Vagina (tissue), 2 donors: ENCODE data around the gene SORCS2. TPM values are rescaled to one million over a fixed set of nuclear protein-coding genes. Genes with fewer than 3 reads are reported as not detected.
A peak's percentile ranks its signal among the peaks of the same experiment; 100 is the strongest.

Experiments
- DNase-seq, 2 donors: peaks; one replicate each; pipeline ENCODE4 v3.0.0-alpha.2; 2017; ENCODE audit errors: extremely low spot score in 2 of 2
- H3K27ac ChIP-seq: fragments of 200-600 bp; sonication (generic); one replicate; pipeline ENCODE4 v1.5.1; 2019
- H3K27me3 ChIP-seq: fragments of 200-600 bp; sonication (generic); one replicate; pipeline ENCODE4 v1.5.1; 2019
- H3K36me3 ChIP-seq, 2 donors: fragments of 200-600 bp; sonication (generic); one replicate each; pipeline ENCODE4 v1.5.1; 2017 to 2019
- H3K4me1 ChIP-seq: fragments of 200-600 bp; sonication (generic); one replicate; pipeline ENCODE4 v1.5.1; 2019
- H3K4me3 ChIP-seq, 2 donors: fragments of 200-600 bp; sonication (generic); 1 replicate in 1 of 2; 2 replicates in 1 of 2; pipeline ENCODE4 v1.5.1; 2016 to 2019
- H3K9me3 ChIP-seq: fragments of 200-600 bp; sonication (generic); one replicate; pipeline ENCODE4 v1.5.1; 2019
- POLR2A ChIP-seq, 2 donors: fragments of 450-650 bp; IDR thresholded peaks; one replicate each; pipeline ENCODE4 v1.6.1; 2017; ENCODE audit warnings: antibody characterized with exemption in 2 of 2, mild to moderate bottlenecking in 2 of 2, moderate library complexity in 2 of 2
- POLR2AphosphoS5 ChIP-seq, 2 donors: sonication (generic); formaldehyde crosslinking; IDR thresholded peaks; one replicate each; pipeline ENCODE4 v1.9.0; 2017; ENCODE audit warnings: antibody characterized with exemption in 2 of 2, mild to moderate bottlenecking in 2 of 2, low read depth in 1 of 2; ENCODE audit not compliant: insufficient read depth in 1 of 2
- intact Hi-C: fragments of 100-400 bp; cut with DNase I; formaldehyde crosslinking; loops from one replicate; pipeline ENCODE4 v1.15.1; 2023
- total RNA-seq: library from RNA; depleted of rRNA; stranded (reverse); fragments of >200 nt; gene quantifications from one replicate; pipeline ENCODE4 v1.2.3, GENCODE V29; 2016
- TF ChIP-seq, protein P1 (sequence below), 3 experiments: fragments of 450-650 bp in 2 of 3; fragments of 200-600 bp in 1 of 3; sonication (generic) in 1 of 3; IDR thresholded peaks; one replicate each; pipeline ENCODE4 v1.5.1; 2017 to 2019; ENCODE audit warnings: antibody characterized with exemption in 3 of 3, mild to moderate bottlenecking in 2 of 3, moderate library complexity in 2 of 3

SORCS2 gene
- total RNA-seq, 1 donor from 2014 or later, result 5.4 TPM

DNA sequence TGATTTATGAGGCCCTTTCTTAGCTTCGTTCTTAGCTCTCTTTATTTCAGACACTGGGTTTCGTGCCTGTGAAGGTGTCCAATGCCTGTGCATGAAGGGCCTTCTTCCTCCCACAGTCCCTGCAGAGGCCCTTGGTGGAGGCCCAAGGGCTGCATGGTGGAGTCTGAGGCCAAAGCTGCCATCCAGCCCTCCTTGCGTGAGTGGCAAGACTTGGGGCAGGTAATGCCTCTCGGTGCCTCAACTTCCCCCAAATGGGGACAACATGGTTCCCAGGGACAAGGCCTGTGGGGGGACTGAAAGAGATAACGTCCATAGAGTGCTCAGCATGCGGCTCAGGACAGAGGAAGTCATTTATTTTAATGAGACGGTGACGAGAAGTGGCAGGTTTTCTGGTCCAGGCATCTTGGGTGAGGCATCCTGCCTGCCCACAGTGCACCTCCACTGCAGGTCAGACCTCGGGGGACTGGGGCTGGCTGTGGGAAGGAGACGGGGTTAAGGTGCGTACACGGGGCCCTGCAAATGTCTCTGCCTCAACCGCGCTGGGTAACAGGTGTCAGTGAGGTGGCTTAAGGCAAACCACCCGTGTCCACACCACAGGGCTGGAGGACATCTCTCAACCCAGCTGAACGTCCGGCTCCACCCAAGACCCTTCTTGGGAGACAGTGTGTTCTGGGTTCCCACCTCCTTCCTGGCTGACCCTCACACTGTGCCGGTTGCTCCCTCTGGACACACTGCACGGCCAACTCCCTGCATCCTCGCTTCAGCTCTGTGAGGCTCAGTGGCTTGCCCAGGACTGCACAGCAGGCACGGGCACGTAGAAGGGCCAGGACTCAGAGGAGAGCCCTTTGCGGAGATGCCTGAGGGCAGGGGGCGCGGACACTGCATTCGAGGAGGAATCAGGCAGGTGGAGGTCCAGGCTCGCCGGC, 191.9 kb downstream of the SORCS2 start:
- Histone ChIP-seq H3K9me3 (no peaks in the 10 kb centered on the region), H3K4me3 (no peak overlapping the region), H3K4me1 (peaks cover 8% of the 10 kb centered on the region), H3K27ac (no peak overlapping the region), H3K36me3 (no peaks in the 10 kb centered on the region), H3K27me3 (no peaks in the 10 kb centered on the region)
- peak; percentile 75 to 81 for DNase-seq
- intact Hi-C loops, result no loop called here
- TF ChIP-seq, protein P1, sequence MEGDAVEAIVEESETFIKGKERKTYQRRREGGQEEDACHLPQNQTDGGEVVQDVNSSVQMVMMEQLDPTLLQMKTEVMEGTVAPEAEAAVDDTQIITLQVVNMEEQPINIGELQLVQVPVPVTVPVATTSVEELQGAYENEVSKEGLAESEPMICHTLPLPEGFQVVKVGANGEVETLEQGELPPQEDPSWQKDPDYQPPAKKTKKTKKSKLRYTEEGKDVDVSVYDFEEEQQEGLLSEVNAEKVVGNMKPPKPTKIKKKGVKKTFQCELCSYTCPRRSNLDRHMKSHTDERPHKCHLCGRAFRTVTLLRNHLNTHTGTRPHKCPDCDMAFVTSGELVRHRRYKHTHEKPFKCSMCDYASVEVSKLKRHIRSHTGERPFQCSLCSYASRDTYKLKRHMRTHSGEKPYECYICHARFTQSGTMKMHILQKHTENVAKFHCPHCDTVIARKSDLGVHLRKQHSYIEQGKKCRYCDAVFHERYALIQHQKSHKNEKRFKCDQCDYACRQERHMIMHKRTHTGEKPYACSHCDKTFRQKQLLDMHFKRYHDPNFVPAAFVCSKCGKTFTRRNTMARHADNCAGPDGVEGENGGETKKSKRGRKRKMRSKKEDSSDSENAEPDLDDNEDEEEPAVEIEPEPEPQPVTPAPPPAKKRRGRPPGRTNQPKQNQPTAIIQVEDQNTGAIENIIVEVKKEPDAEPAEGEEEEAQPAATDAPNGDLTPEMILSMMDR (IDR thresholded peaks at IDR 0.05), result no peak
- TF ChIP-seq POLR2AphosphoS5 (IDR thresholded peaks at IDR 0.05; ENCODE audit: insufficient read depth in 1 of 2, low read depth in 1 of 2) (no peak), POLR2A (IDR thresholded peaks at IDR 0.05) (no peak)

DNA sequence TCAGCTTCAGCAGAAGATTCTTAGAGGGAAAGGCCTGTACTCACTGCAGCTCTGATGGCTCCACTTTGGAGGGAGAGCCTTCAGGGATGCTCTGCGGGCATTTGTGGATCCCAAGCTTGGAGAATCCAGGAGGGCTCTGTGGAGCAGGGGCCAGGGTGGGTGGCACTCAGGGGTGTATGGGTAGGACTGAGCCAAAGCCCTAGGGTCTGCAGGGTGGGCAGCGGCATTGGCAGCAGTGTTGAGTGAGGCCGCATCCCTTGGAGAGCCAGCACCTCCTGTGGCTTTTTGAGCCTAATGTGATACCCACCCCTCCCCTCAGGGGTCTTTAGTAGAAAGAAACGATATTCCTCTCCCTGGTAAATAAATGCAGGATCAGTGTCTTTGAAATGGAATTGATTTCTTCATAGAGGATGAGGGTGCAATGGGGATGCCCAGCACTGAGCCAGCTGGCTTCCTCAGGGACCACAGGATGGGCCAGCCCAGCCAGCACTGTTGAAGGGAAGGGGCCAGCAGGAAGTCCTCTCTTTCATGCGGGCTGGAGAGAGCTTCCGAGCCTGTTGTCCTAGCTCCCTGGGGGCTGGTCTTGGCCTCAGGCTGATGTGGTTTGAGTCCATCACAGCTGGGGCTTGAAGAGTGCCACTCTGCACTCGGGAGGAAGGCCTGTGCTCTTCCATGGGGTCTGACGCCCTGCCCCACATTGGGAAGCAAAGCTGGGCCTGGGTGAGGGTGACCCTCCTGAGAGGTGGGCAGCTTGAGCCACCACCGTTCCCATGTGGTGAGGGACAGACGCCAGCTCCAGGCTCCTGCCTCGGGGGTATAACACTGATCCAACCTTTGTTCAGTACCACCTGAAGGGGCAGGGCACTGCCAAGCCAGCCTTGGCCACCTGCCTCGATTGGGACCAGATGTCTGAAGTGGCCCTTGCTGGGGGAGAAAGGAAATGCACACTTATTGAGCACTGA, 192.9 kb downstream of the SORCS2 start:
- TF ChIP-seq, protein P1 (IDR thresholded peaks at IDR 0.05), result no peak
- TF ChIP-seq POLR2AphosphoS5 (IDR thresholded peaks at IDR 0.05; ENCODE audit: insufficient read depth in 1 of 2, low read depth in 1 of 2) (no peak), POLR2A (IDR thresholded peaks at IDR 0.05) (no peak)
- H3K27ac ChIP-seq, result no peak overlapping the region
- peak; percentile 64 to 70 for DNase-seq
- H3K27me3 ChIP-seq, result no peaks in the 10 kb centered on the region
- intact Hi-C loops, result no loop called here
- peaks cover 8% of the 10 kb centered on the region for H3K4me1 ChIP-seq
- H3K36me3 ChIP-seq, result no peaks in the 10 kb centered on the region
- no peaks in the 10 kb centered on the region for H3K9me3 ChIP-seq
- H3K4me3 ChIP-seq, result no peak overlapping the region

DNA sequence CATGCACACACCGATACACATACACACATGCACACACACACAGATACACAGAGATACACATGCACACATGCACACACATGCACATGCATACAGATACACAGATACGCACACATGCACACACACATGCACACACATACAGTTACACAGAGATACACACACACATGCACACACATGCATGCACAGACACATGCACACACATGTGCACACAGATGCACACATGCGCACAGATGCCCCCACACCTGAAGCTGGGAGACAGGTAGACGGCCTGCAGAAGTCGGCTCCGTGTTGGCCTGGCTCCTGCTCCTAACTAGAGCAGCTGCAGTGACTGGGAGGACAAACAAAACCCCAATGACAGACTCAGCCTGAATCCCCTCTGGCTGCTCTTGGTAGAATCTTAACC, 195.6 kb downstream of the SORCS2 start:
- DNase-seq, result peak; percentile 56 to 64
- H3K27me3 ChIP-seq, result no peaks in the 10 kb centered on the region

DNA sequence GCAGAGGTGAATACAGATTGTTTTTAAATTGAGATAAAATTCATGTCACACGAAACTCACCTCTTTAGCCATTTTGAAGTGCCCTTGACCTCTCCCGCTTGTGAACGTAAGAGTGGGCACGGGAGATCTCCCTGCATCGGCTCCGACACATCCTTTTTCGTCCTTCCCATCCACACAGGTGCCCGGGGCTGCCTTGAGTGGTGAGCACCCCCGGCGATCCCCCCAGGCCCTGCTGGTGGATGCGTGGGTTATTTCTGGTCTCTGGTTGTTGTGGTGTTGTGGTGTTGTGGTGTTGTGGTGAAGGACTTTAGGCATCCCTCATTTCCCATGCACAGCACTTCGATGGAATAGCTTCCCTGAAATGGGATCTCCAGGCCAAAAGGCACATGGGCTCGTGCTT, 196.3 kb downstream of the SORCS2 start:
- no peak for DNase-seq
- TF ChIP-seq POLR2AphosphoS5 (IDR thresholded peaks at IDR 0.05; ENCODE audit: insufficient read depth in 1 of 2, low read depth in 1 of 2) (no peak), POLR2A (IDR thresholded peaks at IDR 0.05) (no peak)
- TF ChIP-seq, protein P1 (IDR thresholded peaks at IDR 0.05), result no peak
- Histone ChIP-seq H3K27ac (no peak overlapping the region), H3K27me3 (no peaks in the 10 kb centered on the region), H3K36me3 (no peaks in the 10 kb centered on the region), H3K4me1 (no peaks in the 10 kb centered on the region), H3K9me3 (no peaks in the 10 kb centered on the region), H3K4me3 (no peak overlapping the region)
- intact Hi-C loops, result no loop called here

More for the DNA sequence above, 195.6 kb downstream of the SORCS2 start:
- no peaks in the 10 kb centered on the region for H3K4me1 ChIP-seq
- no peak overlapping the region for H3K27ac ChIP-seq
- intact Hi-C loops, result no loop called here
- no peaks in the 10 kb centered on the region for H3K9me3 ChIP-seq
- H3K4me3 ChIP-seq, result no peak overlapping the region
- H3K36me3 ChIP-seq, result no peaks in the 10 kb centered on the region
- TF ChIP-seq, protein P1 (IDR thresholded peaks at IDR 0.05), result no peak
- no peak for TF ChIP-seq POLR2A (IDR thresholded peaks at IDR 0.05)
- no peak for TF ChIP-seq POLR2AphosphoS5 (IDR thresholded peaks at IDR 0.05; ENCODE audit: insufficient read depth in 1 of 2, low read depth in 1 of 2)
